GM19324 (cell line): ENCODE results near the gene WRNIP1.
"Not testable (repeated sequence)": the region's sequence is repeated elsewhere in the genome, so short reads cannot be mapped to it uniquely, and the experiment has no call there.

Experiments used
- ATAC-seq: cut with Tn5 transposase; IDR thresholded peaks from one replicate; pipeline ENCODE4 v1.9.1; 2021; ENCODE audit warnings: mild to moderate bottlenecking, moderate library complexity; ENCODE audit not compliant: unreplicated experiment, low FRiP score

Gene WRNIP1

DNA sequence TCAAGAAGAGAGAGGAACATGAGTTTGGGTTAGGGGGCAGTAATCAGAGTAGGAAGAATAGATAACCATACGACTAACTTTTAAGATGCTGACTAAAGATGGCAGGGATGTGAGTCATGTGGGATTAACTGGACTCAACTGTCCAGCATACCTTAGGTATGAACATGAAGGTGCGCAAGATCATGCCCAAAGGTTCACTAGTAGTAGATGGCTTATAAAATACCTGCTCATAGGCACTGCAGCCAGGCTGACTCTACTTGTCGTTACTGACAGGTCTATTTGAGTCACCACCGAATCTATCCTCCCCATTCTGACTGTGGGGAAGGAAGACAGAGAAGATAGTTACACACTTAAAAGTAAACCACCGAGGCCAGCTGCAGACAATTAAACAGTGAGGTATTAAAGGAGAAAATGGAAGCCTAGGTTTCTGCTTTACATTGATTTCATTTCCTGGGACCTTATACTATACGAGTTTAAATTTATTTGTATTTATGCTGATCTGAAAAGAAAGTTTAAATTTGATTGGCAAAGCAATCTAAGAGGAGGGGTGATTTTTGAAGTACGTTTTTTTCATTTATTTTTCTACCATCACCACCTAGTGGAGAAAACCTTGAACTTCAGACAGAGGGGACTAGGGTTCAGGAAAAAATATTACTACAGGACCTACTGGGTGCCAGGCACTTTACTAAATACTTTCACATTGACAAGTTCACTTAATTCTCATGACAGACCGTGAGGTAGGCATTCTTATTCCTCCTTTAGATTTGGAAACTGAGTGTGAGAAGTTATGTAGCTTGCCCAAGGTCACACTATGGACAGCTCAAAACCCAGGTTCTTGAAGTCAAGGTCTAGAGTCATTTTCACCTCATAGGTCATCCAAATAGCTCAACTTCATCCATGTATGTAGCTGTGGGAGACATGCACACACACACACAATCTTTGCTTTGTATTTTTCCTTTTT lies 4.0 kb upstream of the WRNIP1 start:
- ATAC-seq = no peak

DNA sequence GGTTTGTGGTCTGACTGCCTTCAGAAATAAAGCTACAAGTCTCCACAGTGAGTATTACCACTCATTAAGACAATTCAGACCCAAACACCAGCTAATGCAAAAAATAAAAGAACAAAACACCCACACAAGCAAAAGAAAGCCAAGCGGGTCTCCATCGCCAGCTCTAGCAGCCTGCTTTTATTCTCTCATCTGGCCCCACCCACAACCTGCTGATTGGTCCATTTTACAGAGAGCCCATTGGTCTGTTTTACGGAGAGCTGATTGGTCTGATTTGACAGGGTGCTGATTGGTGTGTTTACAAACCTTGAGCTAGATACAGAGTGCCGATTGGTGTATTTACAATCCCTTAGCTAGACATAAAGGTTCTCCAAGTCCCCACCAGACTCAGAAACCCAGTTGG lies 2.3 kb upstream of the WRNIP1 start:
- not testable (repeated sequence) for ATAC-seq

DNA sequence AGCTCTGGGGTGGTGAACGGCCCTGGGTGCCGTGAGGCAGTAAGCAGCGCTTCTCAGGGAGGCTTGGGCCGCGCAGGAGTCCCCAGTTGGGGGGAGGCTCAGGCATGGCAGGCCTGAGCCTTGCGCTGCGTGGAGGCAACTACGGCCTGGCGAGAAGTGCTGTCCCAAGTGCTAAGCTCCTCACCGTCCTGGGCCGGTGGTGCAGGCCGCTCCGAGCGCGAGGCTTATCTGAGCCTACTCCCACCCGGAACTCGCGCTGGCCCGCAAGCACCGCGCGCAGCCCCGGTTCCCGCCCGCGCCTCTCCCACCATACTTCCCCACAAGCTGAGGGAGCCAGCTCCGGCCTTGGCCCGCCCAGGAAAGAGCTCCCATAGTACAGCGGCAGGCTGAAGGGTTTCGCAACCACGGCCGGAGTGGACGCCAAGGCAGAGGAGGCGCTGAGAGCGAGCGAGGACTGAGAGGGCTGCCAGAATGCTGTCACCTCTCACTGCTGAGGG lies 1.8 kb upstream of the WRNIP1 start:
- ATAC-seq = no peak

DNA sequence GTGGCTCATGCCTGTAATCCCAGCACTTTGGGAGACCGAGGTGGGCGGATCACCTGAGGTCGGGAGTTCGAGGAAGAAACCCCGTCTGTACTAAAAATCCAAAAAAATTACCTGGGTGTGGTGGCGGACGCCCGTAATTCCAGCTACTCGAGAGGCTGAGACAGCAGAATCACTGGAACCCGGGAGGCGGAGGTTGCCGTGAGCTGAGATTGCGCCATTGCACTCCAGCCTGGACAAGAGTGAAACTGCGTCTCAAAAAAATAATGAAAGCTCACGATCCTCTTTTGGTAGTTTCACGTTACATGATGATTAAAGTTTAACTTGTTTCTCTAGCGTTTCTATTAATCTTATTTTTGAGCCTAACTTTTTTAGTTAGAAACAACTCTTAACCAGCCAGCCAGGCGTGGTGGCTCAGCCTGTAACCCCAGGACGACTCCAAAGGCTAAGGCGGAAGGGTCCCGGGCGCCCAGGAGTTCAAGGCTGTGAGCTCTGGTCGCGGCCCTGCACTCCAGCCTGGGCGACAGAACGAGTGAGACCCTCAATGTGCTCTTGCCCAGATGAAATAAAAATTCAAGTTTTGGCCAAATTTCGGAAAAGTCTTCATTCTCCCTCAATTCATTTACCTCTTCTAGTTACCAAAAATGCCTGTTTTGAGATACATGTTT lies 1.2 kb upstream of the WRNIP1 start:
- ATAC-seq = no peak

DNA sequence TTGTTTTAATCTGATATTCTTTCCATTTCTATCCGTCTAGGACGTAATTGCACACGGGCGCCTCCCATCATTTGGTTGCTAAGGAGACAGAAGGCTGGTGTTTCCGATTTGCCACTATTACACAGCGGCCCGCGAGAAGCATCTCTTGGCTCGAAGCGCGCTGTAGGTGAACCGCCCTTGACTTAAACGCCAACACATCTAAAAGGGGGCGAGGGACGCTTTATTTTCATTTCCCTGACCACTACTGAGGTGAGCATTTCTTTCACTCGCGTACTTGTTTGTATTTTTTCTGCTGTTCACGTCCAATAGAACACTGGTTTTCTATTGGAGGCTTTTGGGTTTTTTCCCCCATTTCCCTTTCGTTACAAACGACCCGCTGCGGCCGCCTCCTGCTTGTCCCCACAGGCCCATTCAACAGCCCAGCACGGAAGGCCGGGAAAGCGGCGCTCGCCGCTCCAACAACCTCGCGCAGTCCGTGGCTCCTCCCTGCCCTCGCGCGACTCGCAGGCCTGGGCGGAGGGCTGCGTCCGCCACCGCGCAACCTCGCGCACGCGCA lies 505 bp upstream of the WRNIP1 start:
- peak; percentile 63 for ATAC-seq

DNA sequence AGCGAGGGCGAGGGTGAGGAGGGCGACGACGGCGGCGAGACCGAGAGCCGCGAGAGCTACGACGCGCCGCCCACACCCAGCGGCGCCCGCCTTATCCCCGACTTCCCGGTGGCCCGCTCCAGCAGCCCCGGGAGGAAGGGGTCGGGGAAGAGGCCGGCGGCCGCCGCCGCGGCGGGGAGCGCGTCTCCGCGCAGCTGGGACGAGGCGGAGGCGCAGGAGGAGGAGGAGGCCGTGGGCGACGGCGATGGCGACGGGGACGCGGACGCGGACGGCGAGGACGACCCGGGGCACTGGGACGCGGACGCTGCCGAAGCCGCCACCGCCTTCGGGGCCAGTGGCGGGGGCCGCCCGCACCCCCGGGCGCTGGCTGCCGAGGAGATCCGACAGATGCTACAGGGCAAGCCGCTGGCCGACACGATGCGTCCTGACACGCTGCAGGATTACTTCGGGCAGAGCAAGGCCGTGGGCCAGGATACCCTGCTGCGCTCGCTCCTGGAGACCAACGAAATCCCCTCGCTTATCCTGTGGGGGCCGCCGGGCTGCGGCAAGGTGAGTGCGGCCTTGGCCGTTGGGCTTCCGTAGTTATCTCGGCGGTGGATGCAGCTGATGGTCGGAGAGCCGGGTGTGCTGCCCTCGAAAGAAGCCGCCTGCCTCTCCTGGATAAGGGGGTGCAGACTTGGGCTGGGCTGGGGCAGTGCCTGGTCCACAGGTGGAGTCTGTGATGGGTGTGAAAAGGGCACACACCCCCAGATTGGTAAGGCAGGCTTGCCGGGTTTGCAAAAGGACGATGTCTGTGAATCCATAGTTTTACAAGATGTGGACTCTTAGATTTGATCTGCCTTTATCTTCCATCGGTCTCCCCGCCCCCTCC lies 938 bp downstream of the WRNIP1 start:
- peak; percentile 11 for ATAC-seq

DNA sequence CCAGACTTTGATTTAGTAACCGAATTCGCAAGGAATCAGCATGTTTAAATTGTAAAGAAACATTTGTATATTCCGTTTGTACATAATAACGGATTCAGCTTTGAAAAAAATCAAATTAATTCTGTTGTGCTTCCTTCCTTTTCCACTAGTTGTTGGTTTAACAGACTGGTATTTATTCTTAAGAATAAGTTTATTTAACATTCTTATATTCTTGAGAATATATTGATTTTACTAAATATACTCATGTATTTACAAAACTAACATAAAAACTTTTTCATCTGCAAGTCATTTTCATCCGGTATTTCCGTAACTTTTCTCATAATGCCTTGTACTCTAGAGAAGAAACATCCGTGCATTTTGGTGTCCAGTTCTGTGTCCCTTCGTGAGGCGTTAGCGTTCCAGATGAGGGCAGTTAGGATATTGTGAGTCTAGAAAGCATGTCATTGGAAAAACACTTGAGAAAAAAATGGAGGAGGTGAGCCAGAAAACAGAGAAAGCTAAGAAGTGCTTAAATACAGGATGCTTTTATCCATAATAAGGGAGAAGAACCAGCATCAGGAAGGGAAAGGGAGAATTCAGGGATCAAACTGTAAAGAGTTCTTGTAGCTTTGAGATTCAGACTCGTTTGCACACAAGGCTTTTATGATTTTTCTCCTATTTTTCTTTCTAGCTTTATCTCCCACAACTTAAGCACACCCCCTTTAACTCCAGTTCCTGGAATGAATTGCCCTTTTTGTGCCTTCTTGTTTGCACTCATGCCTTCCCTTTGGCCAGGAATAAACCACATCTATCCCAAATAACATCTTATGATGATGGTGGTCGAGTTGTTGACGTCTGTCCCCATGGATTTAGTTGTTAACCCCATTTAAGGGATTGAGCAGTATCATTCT lies 1.8 kb downstream of the WRNIP1 start:
- no peak for ATAC-seq

DNA sequence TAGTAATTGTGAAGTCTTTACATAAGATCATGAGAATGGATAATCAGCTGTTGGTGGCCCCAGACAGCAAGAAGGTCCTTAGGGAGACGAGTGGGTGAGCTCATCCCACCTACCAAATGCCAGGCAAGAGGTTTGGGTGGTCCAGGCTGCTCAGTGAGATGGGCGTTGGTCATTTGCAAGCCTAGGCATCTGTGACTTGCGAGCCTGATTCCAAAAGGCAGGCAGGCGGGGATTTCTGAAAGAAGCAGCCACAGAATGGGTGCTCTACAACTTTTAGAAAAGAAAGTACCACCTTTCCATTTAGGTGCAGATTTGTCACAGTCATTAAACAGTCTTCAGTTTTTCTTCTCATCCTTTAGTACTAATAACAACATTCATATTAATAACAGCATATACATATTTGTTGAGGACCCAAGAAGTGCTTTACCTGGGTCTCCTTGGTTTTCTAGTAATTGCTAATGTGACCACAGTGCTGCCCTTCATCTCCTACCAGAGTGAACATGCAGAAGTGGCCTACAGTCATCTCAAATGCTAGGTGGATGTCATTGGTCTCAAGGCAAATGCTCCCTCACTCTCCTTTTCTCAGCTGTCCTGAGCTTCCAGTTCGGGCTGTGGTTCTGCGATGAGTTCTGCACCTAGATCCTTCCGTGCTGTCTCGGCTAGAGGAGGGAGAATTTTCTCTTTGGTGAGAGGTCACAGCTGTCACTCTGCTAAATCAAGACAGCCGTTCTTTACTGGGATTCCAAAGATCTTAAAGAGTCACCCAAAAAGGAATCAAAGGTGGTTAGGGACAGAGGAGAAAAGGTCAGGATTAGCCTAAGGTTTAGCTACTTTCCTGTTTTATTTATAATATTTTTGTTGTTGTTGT lies 2.7 kb downstream of the WRNIP1 start:
- ATAC-seq = no peak

DNA sequence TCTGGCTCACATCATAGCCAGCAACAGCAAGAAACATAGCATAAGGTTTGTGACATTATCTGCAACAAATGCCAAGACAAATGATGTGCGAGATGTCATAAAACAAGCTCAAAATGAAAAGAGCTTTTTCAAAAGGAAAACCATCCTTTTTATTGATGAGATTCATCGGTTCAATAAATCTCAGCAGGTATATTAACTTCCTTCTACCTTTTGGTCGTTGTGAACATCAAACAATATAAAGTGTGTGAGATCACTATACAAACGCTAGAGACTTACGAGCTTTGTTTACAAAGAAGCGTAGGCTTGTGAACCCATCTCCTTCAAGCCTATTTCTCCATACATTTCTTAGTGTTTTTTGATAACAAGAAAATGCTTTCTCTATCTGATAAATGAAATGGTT lies 3.5 kb downstream of the WRNIP1 start:
- no peak for ATAC-seq

DNA sequence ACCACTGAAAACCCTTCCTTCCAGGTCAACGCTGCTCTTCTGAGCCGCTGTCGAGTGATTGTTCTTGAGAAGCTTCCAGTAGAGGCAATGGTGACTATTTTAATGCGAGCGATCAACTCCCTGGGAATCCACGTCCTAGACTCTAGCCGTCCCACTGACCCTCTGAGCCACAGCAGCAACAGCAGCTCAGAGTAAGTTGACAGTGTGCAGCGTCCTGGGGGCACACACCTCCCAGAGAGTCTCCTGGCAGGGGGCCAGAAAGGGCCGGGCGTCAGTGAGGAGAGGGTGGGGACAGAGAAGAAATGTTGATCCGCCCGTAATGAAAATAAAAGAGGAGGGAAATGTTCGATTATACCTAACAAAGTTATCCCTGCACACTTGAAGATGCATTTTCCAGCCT lies 5.0 kb downstream of the WRNIP1 start:
- no peak for ATAC-seq

DNA sequence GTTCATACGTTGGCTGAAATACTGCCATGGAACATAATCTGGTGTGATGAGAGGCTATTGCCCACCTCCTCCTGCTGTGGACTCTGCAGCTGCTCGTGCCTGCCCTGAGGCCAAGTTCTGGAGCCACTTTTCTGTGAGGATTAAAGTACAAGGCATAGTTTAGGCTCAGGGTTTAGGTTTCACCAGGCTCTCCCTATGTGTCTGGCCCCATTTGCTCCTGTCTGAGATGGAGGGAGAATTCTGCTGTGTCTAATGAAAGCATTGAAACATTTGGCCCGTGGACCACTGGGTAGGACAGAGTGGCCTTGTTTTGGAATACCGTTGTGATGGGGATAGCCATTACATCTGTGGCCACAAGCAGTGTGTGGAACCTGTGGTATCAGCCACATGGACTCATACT lies 5.9 kb downstream of the WRNIP1 start:
- no peak for ATAC-seq

DNA sequence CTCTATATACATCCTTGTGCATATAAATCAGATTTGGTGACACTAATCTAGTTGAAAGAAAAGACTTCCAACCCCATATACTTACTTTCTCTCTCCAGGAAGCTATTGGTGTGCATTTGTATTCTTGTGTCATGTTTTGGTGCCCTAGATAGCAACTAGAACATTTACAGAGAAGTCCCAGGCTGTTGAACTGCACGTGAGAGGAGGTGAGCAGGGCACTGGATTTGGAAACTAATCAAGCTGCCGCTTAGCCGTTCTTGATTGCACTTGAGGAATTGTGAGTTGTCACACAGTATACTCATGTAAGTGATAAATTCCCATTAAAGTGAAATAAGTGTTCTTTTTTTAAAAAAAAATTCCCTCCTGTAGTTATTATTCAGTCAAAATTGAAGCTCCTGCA lies 7.6 kb downstream of the WRNIP1 start:
- ATAC-seq = no peak

DNA sequence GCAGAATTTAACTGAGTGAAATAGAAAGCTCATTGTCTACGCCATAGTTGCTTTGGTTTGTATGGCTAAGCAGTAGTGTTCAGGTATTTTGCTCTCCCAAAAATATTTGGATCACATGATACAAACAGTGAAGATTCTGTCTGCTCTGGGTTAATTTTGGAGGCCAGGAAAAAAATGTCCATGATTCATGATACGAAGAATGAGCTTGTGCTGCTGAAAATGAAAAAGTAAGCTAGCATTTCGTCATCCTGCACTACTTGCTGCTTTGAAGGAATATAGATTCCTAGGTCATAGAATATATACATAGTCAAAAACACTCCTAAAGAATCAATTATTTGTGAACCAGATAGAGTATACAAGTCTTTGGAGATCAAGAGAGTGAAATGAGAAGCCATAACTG lies 8.3 kb downstream of the WRNIP1 start:
- no peak for ATAC-seq

DNA sequence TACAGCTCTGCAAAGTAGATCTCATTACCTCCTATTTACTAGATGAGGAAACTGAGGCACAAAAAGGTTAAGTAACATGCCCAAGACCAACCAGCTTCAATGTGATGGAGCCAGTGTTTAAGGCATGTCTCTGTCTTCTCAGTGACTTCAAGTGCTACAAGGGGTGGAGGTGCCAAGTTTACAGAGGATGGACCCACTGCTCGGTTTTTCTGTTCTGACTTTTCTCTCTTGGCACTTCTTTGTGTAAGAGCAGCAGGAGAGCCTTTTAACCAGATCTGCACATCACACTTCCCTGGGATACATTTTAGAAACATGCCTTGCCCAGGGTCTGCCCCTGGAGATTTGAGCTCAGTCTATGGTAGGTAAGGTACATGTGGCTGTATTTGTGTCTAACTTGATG lies 9.8 kb downstream of the WRNIP1 start:
- no peak for ATAC-seq

DNA sequence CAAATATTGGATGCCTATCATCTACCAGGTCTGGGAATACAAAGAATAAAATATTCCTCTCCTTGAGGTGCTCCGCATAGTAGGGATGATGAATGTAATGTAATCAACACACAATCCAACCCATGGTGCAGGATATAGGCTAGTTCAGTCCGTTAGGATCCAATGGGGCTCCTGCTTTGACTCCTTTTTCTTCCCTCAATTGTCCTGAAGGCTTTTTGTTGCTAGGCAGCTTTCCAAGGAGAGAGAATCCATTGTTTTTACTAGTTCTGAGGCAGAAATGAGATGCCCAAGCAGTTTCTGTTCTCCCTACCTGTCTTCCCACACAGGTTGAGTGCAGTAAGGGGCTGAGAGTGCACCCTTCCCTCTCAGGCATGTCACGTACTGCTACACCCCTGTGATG lies 12.1 kb downstream of the WRNIP1 start:
- no peak for ATAC-seq

DNA sequence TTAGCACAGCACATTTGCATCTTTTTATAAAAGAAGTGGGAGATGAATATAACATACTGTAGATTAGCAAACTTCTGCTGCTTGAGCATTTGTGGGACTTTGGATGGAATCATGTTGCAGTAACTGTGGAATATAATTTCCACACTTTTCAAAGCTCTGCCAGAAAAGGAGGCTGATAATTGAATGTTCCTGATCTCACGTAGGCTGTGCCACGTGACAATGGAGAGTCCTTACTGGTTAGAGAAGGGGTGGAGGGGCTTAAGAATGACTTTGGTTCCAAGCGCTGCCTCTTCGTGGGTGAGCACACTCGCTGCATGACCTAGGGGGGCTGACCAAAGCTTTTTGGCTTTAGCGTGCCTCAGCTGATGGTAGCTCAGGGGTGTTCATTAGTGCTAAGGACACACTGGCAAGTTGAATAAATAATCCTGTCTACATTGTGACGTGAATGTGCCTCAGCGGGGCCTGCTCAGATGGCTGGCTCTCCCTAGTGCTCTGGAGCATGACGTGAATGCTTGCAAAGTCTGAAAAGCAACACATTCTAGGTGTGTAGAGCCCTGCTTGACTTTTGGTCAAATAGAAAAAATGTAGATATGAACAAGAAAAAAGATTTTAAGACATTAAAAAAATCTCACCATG lies 15.0 kb downstream of the WRNIP1 start:
- ATAC-seq = no peak

DNA sequence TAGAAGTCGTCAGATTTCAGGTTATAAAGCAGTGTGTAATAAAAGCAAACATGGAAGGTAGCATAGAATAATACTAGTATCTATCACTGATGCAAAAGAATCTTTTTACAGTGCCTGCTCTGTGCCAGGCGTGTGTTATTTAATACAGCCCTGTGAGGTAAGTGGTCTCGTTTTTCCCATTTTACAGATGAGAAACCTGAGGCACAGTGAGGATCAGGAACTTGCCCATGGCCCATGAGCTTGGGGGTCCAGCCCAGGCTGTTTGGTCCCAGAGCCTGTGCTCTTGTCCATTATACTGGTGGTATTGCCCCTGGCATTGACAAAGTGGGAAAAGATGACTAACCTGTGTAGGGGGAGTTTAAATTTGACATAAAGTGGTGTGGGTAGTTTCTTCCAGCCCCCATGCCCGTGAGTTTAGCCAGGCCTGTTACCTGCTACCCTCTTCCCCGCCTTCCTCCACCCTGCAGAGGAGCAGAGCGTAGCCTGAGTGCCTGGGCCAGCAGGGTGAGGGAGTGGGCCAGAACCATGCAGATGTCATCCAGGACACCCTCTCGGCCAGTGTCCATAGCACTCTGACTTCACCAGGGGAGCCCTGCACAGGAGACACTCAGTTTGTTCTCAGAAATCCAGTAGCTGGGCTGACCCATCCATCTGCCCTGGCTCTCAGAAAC lies 16.6 kb downstream of the WRNIP1 start:
- no peak for ATAC-seq

DNA sequence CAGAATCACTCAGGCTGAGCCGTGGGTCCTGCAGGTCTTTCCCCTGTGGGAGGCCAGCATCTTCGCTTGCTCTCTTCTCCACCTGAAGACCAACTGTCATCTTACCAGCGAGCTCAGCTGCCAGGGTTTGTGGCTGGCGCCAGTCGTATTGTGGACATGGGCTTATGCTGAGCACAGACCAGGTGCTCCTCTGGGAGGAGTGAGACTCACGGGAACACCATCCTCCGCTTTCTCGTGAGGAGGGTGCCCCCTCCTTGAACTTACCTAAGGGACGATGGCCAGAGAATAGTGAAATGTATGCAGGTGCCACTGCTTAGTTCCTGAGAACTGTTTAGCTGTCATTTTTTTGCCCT lies 17.1 kb downstream of the WRNIP1 start:
- no peak for ATAC-seq
